MM.1S (cell line): ENCODE measurements around the gene PYGO2.

Source experiments
- EZH2 ChIP-seq: fragments of 300-600 bp; sonication (generic); optimal IDR thresholded peaks from 2 replicates; pipeline ENCODE3; 2017; ENCODE audit warnings: low read depth, mild to moderate bottlenecking, antibody characterized with exemption, low read length, mixed read lengths
- EZH2phosphoT487 ChIP-seq: fragments of 300-600 bp; sonication (generic); IDR thresholded peaks from 2 replicates; pipeline ENCODE4 v1.6.1; 2018; ENCODE audit warnings: antibody characterized with exemption, low read length
- TF ChIP-seq, protein P1 (sequence below): fragments of 300-600 bp; sonication (generic); IDR thresholded peaks from 2 replicates; pipeline ENCODE4 v1.5.1; 2016; ENCODE audit warnings: antibody characterized with exemption, low read length, mixed read lengths

DNA sequence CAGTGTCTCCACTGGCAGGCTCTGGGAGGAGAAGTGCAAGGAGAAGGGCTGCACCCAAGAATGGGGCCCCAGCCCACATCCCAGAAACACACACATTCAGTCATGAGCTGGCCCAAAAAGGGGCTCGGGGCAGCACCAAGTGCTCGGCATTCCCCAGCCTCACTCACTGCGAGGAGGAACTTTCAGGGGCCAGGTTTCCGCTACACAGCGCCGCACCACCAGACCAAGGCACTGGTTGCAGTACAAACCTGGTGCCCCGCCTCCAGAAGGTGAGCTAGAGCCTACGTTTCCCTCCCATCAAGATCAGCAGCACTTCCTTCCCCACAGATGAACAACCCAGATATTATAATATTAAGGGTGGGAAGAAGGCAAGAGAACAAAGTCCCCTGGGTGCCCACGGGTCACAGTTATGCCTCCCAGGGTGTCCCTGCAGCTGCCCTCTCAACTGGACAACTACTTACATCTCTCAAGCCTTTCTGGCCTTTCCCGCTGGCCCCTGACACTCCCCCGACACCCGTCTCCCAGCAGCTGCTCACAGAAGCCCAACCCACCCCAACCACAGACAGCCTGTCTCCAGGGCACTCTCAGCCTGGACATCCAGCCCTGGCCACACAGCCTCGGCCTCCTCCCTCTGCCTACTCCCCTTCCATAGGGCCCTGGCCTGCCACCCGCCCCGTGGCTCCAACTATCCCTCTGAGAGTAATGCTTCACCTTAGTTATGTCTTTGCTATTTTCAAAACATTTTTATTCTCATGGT, 9.5 kb downstream of the PYGO2 start:
- TF ChIP-seq, protein P1, sequence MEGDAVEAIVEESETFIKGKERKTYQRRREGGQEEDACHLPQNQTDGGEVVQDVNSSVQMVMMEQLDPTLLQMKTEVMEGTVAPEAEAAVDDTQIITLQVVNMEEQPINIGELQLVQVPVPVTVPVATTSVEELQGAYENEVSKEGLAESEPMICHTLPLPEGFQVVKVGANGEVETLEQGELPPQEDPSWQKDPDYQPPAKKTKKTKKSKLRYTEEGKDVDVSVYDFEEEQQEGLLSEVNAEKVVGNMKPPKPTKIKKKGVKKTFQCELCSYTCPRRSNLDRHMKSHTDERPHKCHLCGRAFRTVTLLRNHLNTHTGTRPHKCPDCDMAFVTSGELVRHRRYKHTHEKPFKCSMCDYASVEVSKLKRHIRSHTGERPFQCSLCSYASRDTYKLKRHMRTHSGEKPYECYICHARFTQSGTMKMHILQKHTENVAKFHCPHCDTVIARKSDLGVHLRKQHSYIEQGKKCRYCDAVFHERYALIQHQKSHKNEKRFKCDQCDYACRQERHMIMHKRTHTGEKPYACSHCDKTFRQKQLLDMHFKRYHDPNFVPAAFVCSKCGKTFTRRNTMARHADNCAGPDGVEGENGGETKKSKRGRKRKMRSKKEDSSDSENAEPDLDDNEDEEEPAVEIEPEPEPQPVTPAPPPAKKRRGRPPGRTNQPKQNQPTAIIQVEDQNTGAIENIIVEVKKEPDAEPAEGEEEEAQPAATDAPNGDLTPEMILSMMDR, result no peak
- TF ChIP-seq EZH2phosphoT487, result no peak
- no peak for TF ChIP-seq EZH2
